Naive thymus-derived CD4-positive, alpha-beta T cell (primary cell): ENCODE data around the gene CACNA2D2. TPM values are rescaled to one million over a fixed set of nuclear protein-coding genes. Genes with fewer than 3 reads are reported as not detected.

Source experiments
- ATAC-seq: fragments of 150-1000 bp; cut with Tn5 transposase; 2 replicates; pipeline ENCODE4 v1.10.0; 2021; ENCODE audit warnings: mild to moderate bottlenecking, moderate library complexity
- CTCF ChIA-PET: fragments of 350-600 bp; sonication (Branson Sonifier 250); formaldehyde crosslinking; loops from one replicate; lab custom pipeline; 2021; ENCODE audit warnings: antibody characterized with exemption; lab: Charles Lee
- POLR2A ChIA-PET: fragments of 350-600 bp; sonication (Branson Sonifier 250); formaldehyde crosslinking; loops from one replicate; lab custom pipeline; 2021; ENCODE audit warnings: antibody characterized with exemption, inconsistent platforms; lab: Charles Lee
- DNase-seq, 9 donors: peaks; one replicate each; pipeline versions ENCODE4 v3.0.0 to v3.0.0-alpha.2; 2020 to 2022; ENCODE audit warnings: mixed read lengths in 1 of 9
- H3K27ac ChIP-seq: one replicate; pipeline ENCODE4 v1.7.0; 2013; ENCODE audit warnings: mild to moderate bottlenecking, low read depth, low read length, moderate library complexity
- H3K27me3 ChIP-seq, 2 donors: one replicate each; pipeline ENCODE4 v1.7.0; 2013; ENCODE audit warnings: low read length in 2 of 2, mild to moderate bottlenecking in 2 of 2, moderate library complexity in 2 of 2; ENCODE audit not compliant: control insufficient read depth in 2 of 2, insufficient read depth in 2 of 2
- H3K36me3 ChIP-seq, 3 experiments: 1 replicate in 2 of 3; 2 replicates in 1 of 3; pipeline ENCODE4 v1.7.0; 2013; ENCODE audit warnings: low read length in 3 of 3, mild to moderate bottlenecking in 3 of 3, moderate library complexity in 1 of 3; ENCODE audit not compliant: insufficient read depth in 3 of 3, control insufficient read depth in 2 of 3
- H3K4me1 ChIP-seq, 2 donors: one replicate each; pipeline ENCODE4 v1.7.0; 2013; ENCODE audit warnings: low read length in 2 of 2, mild to moderate bottlenecking in 2 of 2, moderate library complexity in 1 of 2; ENCODE audit not compliant: control insufficient read depth in 2 of 2, insufficient read depth in 2 of 2
- H3K4me3 ChIP-seq: 2 replicates; pipeline ENCODE4 v1.7.0; 2013; ENCODE audit warnings: mild to moderate bottlenecking, low read length
- H3K9me3 ChIP-seq, 3 experiments: 1 replicate in 2 of 3; 2 replicates in 1 of 3; pipeline ENCODE4 v1.7.0; 2013; ENCODE audit warnings: low read length in 3 of 3; ENCODE audit not compliant: control insufficient read depth in 2 of 3
- H3K27ac Mint-ChIP-seq, 9 donors: one replicate each; pipeline ENCODE4 v1.8.0; 2020 to 2022; ENCODE audit warnings: mixed read lengths in 9 of 9, mild to moderate bottlenecking in 8 of 9, moderate library complexity in 5 of 9, inconsistent platforms in 2 of 9
- H3K27me3 Mint-ChIP-seq, 5 donors: one replicate each; pipeline ENCODE4 v1.8.0; 2021 to 2022; ENCODE audit warnings: mixed read lengths in 5 of 5, mild to moderate bottlenecking in 1 of 5
- H3K36me3 Mint-ChIP-seq, 5 donors: one replicate each; pipeline ENCODE4 v1.8.0; 2020 to 2022; ENCODE audit warnings: mixed read lengths in 5 of 5, mild to moderate bottlenecking in 3 of 5, inconsistent platforms in 1 of 5
- H3K4me1 Mint-ChIP-seq, 7 donors: one replicate each; pipeline ENCODE4 v1.8.0; 2020 to 2022; ENCODE audit warnings: mixed read lengths in 7 of 7, mild to moderate bottlenecking in 3 of 7, inconsistent platforms in 1 of 7
- H3K4me3 Mint-ChIP-seq, 10 donors: one replicate each; pipeline ENCODE4 v1.8.0; 2020 to 2022; ENCODE audit warnings: mild to moderate bottlenecking in 10 of 10, mixed read lengths in 10 of 10, moderate library complexity in 6 of 10, inconsistent platforms in 2 of 10
- H3K9me3 Mint-ChIP-seq, 11 donors: one replicate each; pipeline ENCODE4 v1.8.0; 2020 to 2022; ENCODE audit warnings: mixed read lengths in 11 of 11, mild to moderate bottlenecking in 4 of 11, inconsistent platforms in 1 of 11, moderate library complexity in 1 of 11
- intact Hi-C, 2 donors: fragments of 100-400 bp; cut with micrococcal nuclease; formaldehyde crosslinking; loops; one replicate each; pipeline ENCODE4 v1.15.1; 2023
- polyA plus RNA-seq, 2 donors: library from polyadenylated mRNA; unstranded; fragments of 300-500 nt; fragmentation: Illumina TruSeq; gene quantifications; one replicate each; pipeline ENCODE4 v1.2.3, GENCODE V29; 2021
- total RNA-seq, 6 experiments: library from RNA in 5 of 6; stranded (reverse) in 5 of 6; gene quantifications; 1 replicate in 5 of 6; 2 replicates in 1 of 6; pipeline ENCODE4 v1.2.3 and lab custom pipeline; 2021 to 2026

The CACNA2D2 gene
- total and polyA plus RNA-seq, 7 experiments from 2014 or later = 0.32 to 6.2 (median 2.0) TPM

DNA sequence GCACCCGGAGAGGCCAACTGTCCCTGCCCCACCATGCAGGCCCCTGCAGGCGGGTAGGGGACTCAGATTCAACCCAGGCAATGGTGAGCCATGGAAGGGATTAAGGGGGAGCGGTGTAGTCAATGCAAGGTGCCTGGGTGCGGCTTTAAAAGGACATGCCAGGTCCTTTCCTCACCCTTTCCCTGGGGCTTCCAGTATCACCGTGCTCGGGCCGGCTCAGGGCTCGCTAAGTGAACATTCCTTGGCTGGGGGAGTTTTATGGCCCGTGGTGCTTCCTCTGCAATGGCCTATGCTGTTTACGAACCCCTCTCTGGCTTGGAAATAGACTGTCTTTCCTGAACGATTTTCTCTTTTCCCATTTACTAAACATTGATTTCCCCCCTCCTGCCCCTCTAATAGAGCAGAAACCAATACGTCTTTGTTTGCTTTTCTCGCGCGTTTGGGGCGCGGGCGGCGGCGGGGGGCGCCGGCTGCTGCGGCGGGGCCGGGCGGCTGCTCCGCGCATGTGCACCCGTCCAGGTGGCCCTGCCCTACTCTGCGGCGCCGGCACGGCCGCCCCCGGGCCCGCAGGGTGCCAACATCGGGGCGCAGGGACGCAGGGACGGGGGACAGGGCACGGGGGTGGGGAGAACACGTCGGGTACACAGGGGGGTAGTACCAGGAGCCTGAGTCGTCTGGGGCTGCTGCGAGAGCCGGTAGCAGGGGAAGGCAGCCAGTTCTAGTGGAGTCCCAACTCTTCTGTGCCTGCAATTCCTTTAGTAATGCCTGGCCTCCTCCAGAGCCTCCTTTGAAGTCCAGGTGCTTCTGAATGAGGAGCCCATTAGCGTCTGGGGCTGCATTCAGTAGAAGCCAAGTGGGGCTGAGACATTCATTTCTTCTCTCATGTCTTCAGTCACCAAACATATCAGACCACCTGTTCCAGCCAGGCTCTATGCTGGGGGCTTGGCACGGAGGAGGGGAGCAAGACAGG is 26.9 kb upstream of the CACNA2D2 start:
- ChIA-PET POLR2A (no interaction called here), CTCF (no interaction called here)
- intact Hi-C loops = no loop called here
- Histone ChIP-seq H3K27me3 (no peaks in the 10 kb centered on the region), H3K4me1 (no peaks in the 10 kb centered on the region), H3K9me3 (no peaks in the 10 kb centered on the region), H3K36me3 (no peaks in the 10 kb centered on the region), H3K27ac (no peak overlapping the region), H3K4me3 (no peak overlapping the region)
- DNase-seq (no peak), ATAC-seq (no peak)
- Mint-ChIP-seq H3K4me3 (peak overlapping the region in 1 of 10 donors; percentile 27), H3K27me3 (peaks cover 11 to 47% (median 19%) of the 10 kb centered on the region in 5 donors), H3K4me1 (peaks cover 0 to 9% (median 0%) of the 10 kb centered on the region in 7 donors), H3K36me3 (no peaks in the 10 kb centered on the region), H3K27ac (no peak overlapping the region), H3K9me3 (peaks cover 0 to 2% (median 0%) of the 10 kb centered on the region in 11 donors)

GRCh38 chr3:50525987-50526386 is 22.6 kb upstream of the CACNA2D2 start:
- H3K9me3 ChIP-seq = no peaks in the 10 kb centered on the region
- CTCF ChIA-PET = no interaction called here
- Mint-ChIP-seq H3K9me3 (no peaks in the 10 kb centered on the region), H3K27me3 (peaks cover 11 to 36% (median 13%) of the 10 kb centered on the region in 5 donors), H3K36me3 (no peaks in the 10 kb centered on the region), H3K4me3 (no peak overlapping the region), H3K4me1 (peaks cover 0 to 9% (median 0%) of the 10 kb centered on the region in 7 donors), H3K27ac (no peak overlapping the region)
- DNase-seq (peak in 2 of 9 donors; percentile 19 to 73), ATAC-seq (peak; percentile 81)
- H3K27ac ChIP-seq = no peak overlapping the region
- no peaks in the 10 kb centered on the region for H3K27me3 ChIP-seq
- POLR2A ChIA-PET = no interaction called here
- H3K36me3 ChIP-seq = no peaks in the 10 kb centered on the region
- H3K4me3 ChIP-seq = no peak overlapping the region
- no peaks in the 10 kb centered on the region for H3K4me1 ChIP-seq
- intact Hi-C loops = no loop called here

DNA sequence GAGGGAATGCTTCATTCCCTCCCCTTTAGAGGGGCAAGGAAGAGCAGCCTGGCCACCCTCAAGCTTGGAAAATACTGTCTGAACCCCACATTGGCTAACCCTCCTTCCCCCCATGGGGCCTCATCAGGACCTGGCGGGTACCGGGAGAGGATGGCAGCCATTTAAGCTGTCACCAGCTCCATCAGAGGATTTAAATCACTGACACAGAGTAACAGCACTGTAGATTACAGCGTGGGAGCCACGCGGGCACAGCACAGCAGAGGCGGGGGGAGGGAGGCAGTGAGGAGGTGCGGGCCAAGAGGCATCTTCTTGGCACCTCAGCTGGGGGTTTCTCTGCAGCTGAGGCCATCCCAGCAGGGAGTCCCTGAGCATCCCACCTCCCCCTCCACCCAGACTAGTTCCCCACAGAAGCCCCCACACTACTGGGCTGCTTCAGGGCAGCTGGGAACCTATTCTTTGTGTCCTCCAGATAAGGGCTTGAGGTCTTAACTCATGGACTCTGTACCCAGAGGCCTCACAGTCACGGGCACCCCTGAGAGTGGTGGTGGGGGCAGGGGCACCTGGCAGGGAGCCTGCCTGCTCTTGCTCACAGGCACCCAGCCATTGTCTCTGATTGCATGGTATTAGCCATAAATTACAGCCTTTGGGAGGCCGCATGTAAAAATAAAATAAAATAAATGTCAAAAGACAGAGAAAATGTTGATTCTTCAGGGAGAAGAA is 21.9 kb upstream of the CACNA2D2 start:
- CTCF ChIA-PET = no interaction called here
- H3K36me3 ChIP-seq = no peaks in the 10 kb centered on the region
- no peaks in the 10 kb centered on the region for H3K36me3 Mint-ChIP-seq
- H3K9me3 ChIP-seq = no peaks in the 10 kb centered on the region
- no peak overlapping the region for H3K4me3 Mint-ChIP-seq
- H3K27me3 ChIP-seq = no peaks in the 10 kb centered on the region
- no peaks in the 10 kb centered on the region for H3K9me3 Mint-ChIP-seq
- POLR2A ChIA-PET = no interaction called here
- no peak overlapping the region for H3K27ac Mint-ChIP-seq
- no peak overlapping the region for H3K27ac ChIP-seq
- H3K27me3 Mint-ChIP-seq = peaks cover 11 to 36% (median 13%) of the 10 kb centered on the region in 5 donors
- no peaks in the 10 kb centered on the region for H3K4me1 ChIP-seq
- peaks cover 0 to 12% (median 0%) of the 10 kb centered on the region in 7 donors for H3K4me1 Mint-ChIP-seq
- no peak for ATAC-seq
- DNase-seq = no peak
- no peak overlapping the region for H3K4me3 ChIP-seq
- intact Hi-C loops = no loop called here

DNA sequence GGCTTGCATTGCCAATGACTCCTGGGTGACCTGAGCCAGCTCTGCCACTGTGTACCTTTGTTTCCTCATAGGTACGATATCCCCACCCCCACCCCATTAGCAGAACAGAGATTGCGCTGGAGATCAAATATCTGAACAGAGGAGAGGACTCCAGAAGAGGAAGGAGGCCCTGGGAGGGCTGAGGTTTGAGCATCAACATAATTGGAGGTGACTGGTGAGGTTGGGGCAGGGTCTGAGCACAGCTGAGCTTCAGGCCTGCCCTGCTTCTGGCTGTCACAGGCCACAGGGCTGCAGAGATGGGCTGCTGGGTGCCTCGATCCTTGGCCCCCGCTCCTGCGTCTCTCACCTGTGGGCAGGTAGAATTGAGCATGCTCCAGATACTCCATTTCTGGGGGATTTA is 21.3 kb upstream of the CACNA2D2 start:
- peaks cover 8 to 32% (median 10%) of the 10 kb centered on the region in 5 donors for H3K27me3 Mint-ChIP-seq
- CTCF ChIA-PET = no interaction called here

GRCh38 chr3:50523279-50523811 is 19.9 kb upstream of the CACNA2D2 start:
- Mint-ChIP-seq H3K27me3 (peaks cover 0 to 32% (median 0%) of the 10 kb centered on the region in 5 donors), H3K4me1 (peaks cover 0 to 24% (median 8%) of the 10 kb centered on the region in 7 donors), H3K36me3 (no peaks in the 10 kb centered on the region), H3K4me3 (no peak overlapping the region), H3K27ac (no peak overlapping the region), H3K9me3 (no peaks in the 10 kb centered on the region)
- ATAC-seq (no peak), DNase-seq (no peak)
- intact Hi-C loops = no loop called here
- POLR2A ChIA-PET = no interaction called here
- H3K9me3 ChIP-seq = no peaks in the 10 kb centered on the region
- H3K36me3 ChIP-seq = no peaks in the 10 kb centered on the region
- H3K27ac ChIP-seq = no peak overlapping the region
- CTCF ChIA-PET = interaction anchor here (0.7 to 2.7 kb wide), 2 partner anchors 20 to 1896 kb away, joined by 3 to 8 read pairs; no protein-coding TSS in a partner anchor
- no peaks in the 10 kb centered on the region for H3K27me3 ChIP-seq
- peaks cover 0 to 3% of the 10 kb centered on the region in 2 donors for H3K4me1 ChIP-seq
- no peak overlapping the region for H3K4me3 ChIP-seq

More for the DNA sequence above, 21.3 kb upstream of the CACNA2D2 start:
- no peaks in the 10 kb centered on the region for H3K4me1 ChIP-seq
- no peaks in the 10 kb centered on the region for H3K27me3 ChIP-seq
- H3K36me3 ChIP-seq = no peaks in the 10 kb centered on the region
- Mint-ChIP-seq H3K9me3 (no peaks in the 10 kb centered on the region), H3K27ac (no peak overlapping the region), H3K36me3 (no peaks in the 10 kb centered on the region), H3K4me3 (no peak overlapping the region), H3K4me1 (peaks cover 0 to 14% (median under 1%) of the 10 kb centered on the region in 7 donors)
- DNase-seq = no peak
- ATAC-seq = no peak
- POLR2A ChIA-PET = no interaction called here
- H3K4me3 ChIP-seq = no peak overlapping the region
- H3K9me3 ChIP-seq = no peaks in the 10 kb centered on the region
- intact Hi-C loops = no loop called here
- H3K27ac ChIP-seq = no peak overlapping the region

GRCh38 chr3:50521572-50521971 is 18.1 kb upstream of the CACNA2D2 start:
- Histone ChIP-seq H3K27ac (no peak overlapping the region), H3K4me1 (peaks cover 0 to 3% of the 10 kb centered on the region in 2 donors), H3K36me3 (no peaks in the 10 kb centered on the region), H3K4me3 (no peak overlapping the region), H3K9me3 (no peaks in the 10 kb centered on the region), H3K27me3 (no peaks in the 10 kb centered on the region)
- peaks cover 0 to 33% (median 1%) of the 10 kb centered on the region in 5 donors for H3K27me3 Mint-ChIP-seq
- peaks cover 2 to 24% (median 8%) of the 10 kb centered on the region in 7 donors for H3K4me1 Mint-ChIP-seq
- no peak overlapping the region for H3K27ac Mint-ChIP-seq
- intact Hi-C loops = no loop called here
- ChIA-PET POLR2A (interaction anchor here (0.9 kb wide), 1 partner anchor 48 kb away, joined by 4 read pairs; the partner anchor contains the start of gene HEMK1), CTCF (interaction anchor here (0.5 to 2.7 kb wide), 4 partner anchors 22 to 233 kb away, joined by 3 to 8 read pairs (median 5); partner anchors contain the start of gene C3orf18)
- no peak for ATAC-seq
- H3K4me3 Mint-ChIP-seq = no peak overlapping the region
- H3K36me3 Mint-ChIP-seq = no peaks in the 10 kb centered on the region
- H3K9me3 Mint-ChIP-seq = no peaks in the 10 kb centered on the region
- DNase-seq = no peak
